GM23338 (cell line): ENCODE data around the gene ZNF566.

ENCODE experiments used
- EZH2 ChIP-seq: fragments of 200-600 bp; sonication (generic); IDR thresholded peaks from one replicate; pipeline ENCODE4 v1.8.0; 2017; ENCODE audit warnings: antibody characterized with exemption, mild to moderate bottlenecking, low read depth; ENCODE audit not compliant: unreplicated experiment
- EZH2phosphoT487 ChIP-seq: fragments of 200-600 bp; sonication (generic); IDR thresholded peaks from one replicate; pipeline ENCODE4 v1.8.1; 2018; ENCODE audit warnings: antibody characterized with exemption; ENCODE audit not compliant: unreplicated experiment
- JUNB ChIP-seq: IDR thresholded peaks from one replicate; pipeline ENCODE4 v1.6.1; 2016; ENCODE audit warnings: antibody characterized with exemption; ENCODE audit not compliant: unreplicated experiment
- NANOG ChIP-seq: IDR thresholded peaks from 2 replicates; pipeline ENCODE4 v1.6.1; 2016; ENCODE audit warnings: antibody characterized with exemption, borderline replicate concordance
- POLR2AphosphoS5 ChIP-seq: IDR thresholded peaks from 2 replicates; pipeline ENCODE4 v1.6.1; 2016; ENCODE audit warnings: antibody characterized with exemption, low read depth
- REST ChIP-seq: IDR thresholded peaks from one replicate; pipeline ENCODE4 v1.6.1; 2018; ENCODE audit warnings: antibody characterized with exemption; ENCODE audit not compliant: unreplicated experiment
- STAT1 ChIP-seq: IDR thresholded peaks from one replicate; pipeline ENCODE4 v1.6.1; 2016; ENCODE audit warnings: antibody characterized with exemption; ENCODE audit not compliant: unreplicated experiment
- TF ChIP-seq, protein P1 (sequence below), 2 experiments: fragments of 200-600 bp in 1 of 2; sonication (generic) in 1 of 2; conservative IDR thresholded peaks; 2 replicates each; pipeline versions ENCODE4 v1.5.1 to v1.6.1; 2016 to 2017; ENCODE audit warnings: antibody characterized with exemption in 2 of 2, low read depth in 2 of 2, mild to moderate bottlenecking in 2 of 2, moderate library complexity in 1 of 2

DNA sequence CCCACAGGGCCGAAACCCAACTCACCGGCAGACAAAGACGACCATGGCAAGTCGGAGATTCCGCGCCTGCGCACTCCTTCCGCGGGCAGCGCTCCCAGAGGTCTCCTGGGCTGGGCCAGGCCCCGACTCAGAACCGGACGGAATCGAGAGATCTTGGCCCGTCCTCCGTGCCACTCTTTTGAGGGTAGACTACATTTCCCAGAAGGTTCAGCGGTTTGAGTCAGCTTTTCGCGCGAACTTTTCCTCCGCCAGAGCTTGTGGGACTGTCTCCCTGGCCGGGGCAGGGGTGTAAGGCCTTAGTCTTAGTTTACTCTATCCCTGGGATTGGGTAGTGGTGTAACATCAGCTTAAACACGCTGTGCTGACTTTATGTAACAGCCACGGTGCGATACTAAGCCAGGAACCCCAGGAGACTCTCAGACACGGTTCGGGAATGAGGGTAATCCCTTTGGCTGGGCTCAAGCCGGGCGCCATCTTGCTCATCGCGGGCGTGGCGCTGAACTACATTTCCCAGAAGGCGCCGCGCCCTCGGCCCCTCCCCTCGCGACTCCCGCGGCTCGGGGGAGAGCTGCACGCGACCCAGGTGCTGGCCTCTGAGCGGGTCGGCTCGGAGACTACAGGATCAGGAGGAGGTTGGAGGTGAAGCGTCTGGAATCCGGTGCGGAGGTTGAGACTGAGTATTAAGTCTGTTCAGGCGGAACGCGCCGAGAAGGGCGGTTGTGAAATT, 39.0 kb upstream of the ZNF566 start, which contains the start of gene ZNF260:
- TF ChIP-seq, protein P1, sequence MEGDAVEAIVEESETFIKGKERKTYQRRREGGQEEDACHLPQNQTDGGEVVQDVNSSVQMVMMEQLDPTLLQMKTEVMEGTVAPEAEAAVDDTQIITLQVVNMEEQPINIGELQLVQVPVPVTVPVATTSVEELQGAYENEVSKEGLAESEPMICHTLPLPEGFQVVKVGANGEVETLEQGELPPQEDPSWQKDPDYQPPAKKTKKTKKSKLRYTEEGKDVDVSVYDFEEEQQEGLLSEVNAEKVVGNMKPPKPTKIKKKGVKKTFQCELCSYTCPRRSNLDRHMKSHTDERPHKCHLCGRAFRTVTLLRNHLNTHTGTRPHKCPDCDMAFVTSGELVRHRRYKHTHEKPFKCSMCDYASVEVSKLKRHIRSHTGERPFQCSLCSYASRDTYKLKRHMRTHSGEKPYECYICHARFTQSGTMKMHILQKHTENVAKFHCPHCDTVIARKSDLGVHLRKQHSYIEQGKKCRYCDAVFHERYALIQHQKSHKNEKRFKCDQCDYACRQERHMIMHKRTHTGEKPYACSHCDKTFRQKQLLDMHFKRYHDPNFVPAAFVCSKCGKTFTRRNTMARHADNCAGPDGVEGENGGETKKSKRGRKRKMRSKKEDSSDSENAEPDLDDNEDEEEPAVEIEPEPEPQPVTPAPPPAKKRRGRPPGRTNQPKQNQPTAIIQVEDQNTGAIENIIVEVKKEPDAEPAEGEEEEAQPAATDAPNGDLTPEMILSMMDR (conservative IDR thresholded peaks at IDR 0.05; ENCODE audit: low read depth in 2 of 2): no peak
- TF ChIP-seq EZH2phosphoT487 (no peak), POLR2AphosphoS5 (peak; percentile 97), EZH2 (no peak), REST (peak; percentile 11), STAT1 (no peak), NANOG (no peak), JUNB (no peak)
